ENCODE data around the gene WBP2.

Gene WBP2

GRCh38 chr17:75829747-75830146 is 25.4 kb downstream of the WBP2 start:
- H3K36me3 ChIP-seq (ENCODE audit: control insufficient read depth in 2 of 2, insufficient read depth in 1 of 2, low read length in 2 of 2), result peaks cover 0 to 17% of the 10 kb centered on the region in 2 experiments; a peak in 2 of 3 replicates
- CTCF ChIA-PET, result interaction anchor here (0.5 to 2.5 kb wide), 20 partner anchors 9 to 166 kb away, joined by 3 to 22 read pairs (median 5); partner anchors contain the start of gene UNK
- POLR2A ChIA-PET, result interaction anchor here (0.8 to 1.8 kb wide), 6 partner anchors 26 to 64 kb away, joined by 4 to 14 read pairs (median 8); partner anchors contain the start of genes UNK and WBP2
- no peaks in the 10 kb centered on the region for H3K9me3 ChIP-seq (ENCODE audit: control insufficient read depth, insufficient read depth, low read depth, low read length)
- no peak overlapping the region for H3K27ac ChIP-seq (ENCODE audit: extremely low read depth, low read depth, low read length)
- no peak overlapping the region for H3K4me3 ChIP-seq (ENCODE audit: low read depth, low read length)
- TF ChIP-seq ZNF426 (tag by site-specific recombination; IDR thresholded peaks at IDR 0.05), result no peak
- no peak for TF ChIP-seq ZNF473 (tag by site-specific recombination; IDR thresholded peaks at IDR 0.05)
- TF ChIP-seq ZFP3 (tag by site-specific recombination; IDR thresholded peaks at IDR 0.05; ENCODE audit: low read depth), result no peak
- no peak for TF ChIP-seq RBAK (tag by site-specific recombination; IDR thresholded peaks at IDR 0.05)
- no peak for TF ChIP-seq ZNF580 (tag by site-specific recombination; IDR thresholded peaks at IDR 0.05)
- no peak for TF ChIP-seq TRIM28 (IDR thresholded peaks at IDR 0.05; ENCODE audit: borderline replicate concordance, low read length)
- TF ChIP-seq SALL2 (tag by site-specific recombination; IDR thresholded peaks at IDR 0.05; ENCODE audit: borderline replicate concordance), result no peak
- TF ChIP-seq ZNF449 (tag by site-specific recombination; IDR thresholded peaks at IDR 0.05), result no peak
- no peak for TF ChIP-seq ZNF670 (tag by site-specific recombination; IDR thresholded peaks at IDR 0.05; ENCODE audit: low read depth)
- no peak for TF ChIP-seq ZNF610 (tag by site-specific recombination; IDR thresholded peaks at IDR 0.05; ENCODE audit: borderline replicate concordance)
- no peak for TF ChIP-seq ZNF175 (tag by site-specific recombination; IDR thresholded peaks at IDR 0.05)
- no peak for TF ChIP-seq ZNF549 (tag by site-specific recombination; IDR thresholded peaks at IDR 0.05)
- no peak for TF ChIP-seq ZSCAN18 (tag by site-specific recombination; IDR thresholded peaks at IDR 0.05)
- TF ChIP-seq ZNF148 (tag by site-specific recombination; IDR thresholded peaks at IDR 0.05; ENCODE audit: borderline replicate concordance), result no peak
- no peak for TF ChIP-seq ZNF146 (tag by site-specific recombination; IDR thresholded peaks at IDR 0.05)
- TF ChIP-seq ZNF292 (tag by site-specific recombination; IDR thresholded peaks at IDR 0.05; ENCODE audit: borderline replicate concordance, low read depth), result no peak
- no peak for TF ChIP-seq ZNF112 (tag by site-specific recombination; IDR thresholded peaks at IDR 0.05)
- no peaks in the 10 kb centered on the region for H3K4me1 ChIP-seq (ENCODE audit: control insufficient read depth, insufficient read depth, low read length)

GRCh38 chr17:75828741-75829140 is 26.4 kb downstream of the WBP2 start:
- CTCF ChIA-PET, result interaction anchor here (0.7 to 4.0 kb wide), 8 partner anchors 11 to 64 kb away, joined by 3 to 25 read pairs (median 6); partner anchors contain the start of gene GALK1
- H3K36me3 ChIP-seq (ENCODE audit: control insufficient read depth in 2 of 2, insufficient read depth in 1 of 2, low read length in 2 of 2), result peaks cover 0 to 26% of the 10 kb centered on the region in 2 experiments; a peak in 2 of 3 replicates
- H3K9me3 ChIP-seq (ENCODE audit: control insufficient read depth, insufficient read depth, low read depth, low read length), result no peaks in the 10 kb centered on the region
- POLR2A ChIA-PET, result interaction anchor here (1.1 to 2.5 kb wide), 3 partner anchors 27 to 55 kb away, joined by 4 to 10 read pairs (median 8); partner anchors contain the start of gene WBP2
- H3K27ac ChIP-seq (ENCODE audit: extremely low read depth, low read depth, low read length), result no peak overlapping the region
- no peaks in the 10 kb centered on the region for H3K4me1 ChIP-seq (ENCODE audit: control insufficient read depth, insufficient read depth, low read length)
- H3K4me3 ChIP-seq (ENCODE audit: low read depth, low read length), result no peak overlapping the region
- 0 out of 2 replicates have a peak, but pooled peaks have one; percentile 20 for TF ChIP-seq HIC1 (tag by site-specific recombination; IDR thresholded peaks at IDR 0.05)
- peak; percentile 78 for TF ChIP-seq PRDM10 (tag by site-specific recombination; IDR thresholded peaks at IDR 0.05)
- TF ChIP-seq YY2 (tag by site-specific recombination; IDR thresholded peaks at IDR 0.05), result no peak
- TF ChIP-seq ZNF600 (tag by site-specific recombination; IDR thresholded peaks at IDR 0.05), result peak; percentile 19; the same call in 1 of the 2 replicates
- TF ChIP-seq ZBTB8A (tag by site-specific recombination; IDR thresholded peaks at IDR 0.05), result no peak

All from HEK293 (cell line).